NT2/D1 (cell line): ENCODE data around the gene TSPAN17.

Experiments used
- SUZ12 ChIP-seq: IDR thresholded peaks from 2 replicates; pipeline ENCODE4 v1.6.1; 2011; ENCODE audit not compliant: insufficient read length, insufficient read depth; ENCODE audit errors: extremely low read depth
- YY1 ChIP-seq: IDR thresholded peaks from 2 replicates; pipeline ENCODE4 v1.6.1; 2011; ENCODE audit not compliant: insufficient read length, insufficient read depth
- ZNF274 ChIP-seq: IDR thresholded peaks from 2 replicates; pipeline ENCODE4 v1.6.1; 2011; ENCODE audit warnings: mild to moderate bottlenecking, low read depth, low read length

DNA sequence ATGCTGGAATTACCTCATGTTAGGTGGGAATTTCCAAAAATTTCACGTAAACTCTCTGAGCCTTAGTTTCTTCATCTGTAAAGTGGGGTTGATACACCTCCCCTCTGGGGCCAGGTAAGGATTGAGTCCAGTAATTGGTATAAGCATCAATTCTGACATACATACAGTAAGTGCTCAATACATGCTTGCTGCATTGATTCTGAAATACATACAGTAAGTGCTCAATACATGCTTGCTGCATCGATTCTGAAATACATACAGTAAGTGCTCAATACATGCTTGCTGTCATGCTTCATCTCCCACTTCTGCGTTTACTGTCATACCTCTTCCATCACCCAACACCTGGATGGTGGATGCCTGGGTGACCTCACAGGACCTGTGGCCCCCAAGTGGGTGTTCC, 57.1 kb downstream of the TSPAN17 start:
- TF ChIP-seq ZNF274, result no peak
- no peak for TF ChIP-seq SUZ12
- no peak for TF ChIP-seq YY1
